NCI-H2171 (cell line): Measurements from ENCODE around the gene ZDHHC13.

Experiments used
- DNase-seq: peaks from one replicate; lab custom pipeline; 2025; lab: John Stamatoyannopoulos, UW

ZDHHC13 gene

DNA sequence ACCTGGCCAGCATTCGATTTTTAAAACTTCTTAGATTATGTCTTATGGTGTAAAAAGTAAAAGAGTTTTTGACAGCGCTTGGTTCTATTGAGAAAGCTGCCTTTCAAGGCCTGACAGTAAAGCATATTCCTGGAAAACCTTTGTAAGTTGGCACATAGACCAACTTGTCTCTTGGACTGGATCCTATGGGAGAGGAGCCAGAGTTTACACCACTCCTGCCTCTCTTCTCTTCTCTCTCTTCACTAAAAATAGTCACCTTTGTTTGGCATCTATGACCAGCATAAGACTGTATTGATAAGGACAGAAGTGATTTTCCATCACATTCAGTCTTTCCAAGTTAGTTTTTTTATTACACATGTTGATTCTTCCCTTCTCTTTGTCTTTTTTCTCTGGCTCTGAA is 51.1 kb downstream of the ZDHHC13 start:
- no peak for DNase-seq

DNA sequence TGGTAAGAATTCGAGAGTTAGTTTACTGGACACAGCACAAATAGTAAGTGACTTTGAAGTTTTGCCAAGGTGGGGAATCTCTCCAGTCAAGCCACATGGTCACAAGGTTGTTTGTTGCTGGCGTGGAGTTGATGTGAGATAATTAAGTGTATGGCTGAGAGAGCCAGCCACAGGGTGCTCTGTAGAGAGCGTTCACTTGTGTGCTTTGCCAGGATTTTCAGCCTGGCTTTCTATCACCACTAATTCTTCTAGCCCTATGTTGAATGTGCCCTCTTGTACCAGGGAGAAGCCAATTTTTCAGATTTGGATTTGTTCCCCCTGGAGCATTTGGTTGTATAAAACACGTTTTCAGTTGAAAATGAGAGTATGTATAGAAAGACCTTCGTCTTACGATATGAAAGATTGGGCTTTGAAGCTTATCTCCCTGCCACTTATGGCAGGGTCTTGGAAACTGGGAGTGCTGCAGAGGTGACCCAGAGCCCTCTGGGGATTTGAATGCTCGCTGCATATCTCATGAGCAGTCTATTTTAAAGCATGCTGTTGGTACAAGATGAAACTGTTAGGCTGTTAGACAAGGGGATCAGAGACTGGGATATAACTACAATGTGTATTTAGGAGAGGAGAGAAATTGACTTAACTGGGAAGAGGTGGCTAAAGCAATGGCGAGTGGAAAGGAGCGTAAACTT is 56.2 kb downstream of the ZDHHC13 start:
- DNase-seq, result no peak

DNA sequence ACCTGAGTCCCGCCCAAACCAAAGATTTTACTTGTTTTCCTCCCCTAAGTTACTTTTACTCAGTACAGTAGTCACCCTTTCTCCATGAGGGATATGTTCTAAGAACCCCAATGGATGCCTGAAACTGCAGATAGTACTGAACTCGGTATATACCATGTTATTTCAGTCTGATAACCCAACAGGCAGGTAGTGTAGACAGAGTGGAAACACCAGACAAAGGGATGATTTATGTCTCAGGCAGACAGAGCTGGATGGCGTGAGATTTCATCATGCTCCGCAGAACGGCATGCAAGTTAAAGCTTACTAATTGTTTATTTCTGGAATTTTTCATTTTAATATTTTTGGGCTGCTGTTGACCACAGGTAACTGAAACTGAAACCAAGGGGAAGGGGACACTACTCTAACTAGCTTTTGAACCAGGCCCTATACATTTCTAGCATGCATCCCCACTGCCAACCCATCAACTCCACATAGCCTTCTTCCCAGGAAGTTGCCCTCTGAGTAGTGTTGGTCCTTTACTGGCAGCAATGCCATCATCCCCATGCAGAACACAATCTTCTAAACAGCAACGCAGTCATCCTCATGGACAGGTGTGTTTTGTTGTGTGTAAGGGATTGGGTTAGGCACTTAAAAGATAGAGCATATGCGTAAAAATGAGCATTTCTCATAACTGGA is 57.1 kb downstream of the ZDHHC13 start:
- DNase-seq, result no peak

DNA sequence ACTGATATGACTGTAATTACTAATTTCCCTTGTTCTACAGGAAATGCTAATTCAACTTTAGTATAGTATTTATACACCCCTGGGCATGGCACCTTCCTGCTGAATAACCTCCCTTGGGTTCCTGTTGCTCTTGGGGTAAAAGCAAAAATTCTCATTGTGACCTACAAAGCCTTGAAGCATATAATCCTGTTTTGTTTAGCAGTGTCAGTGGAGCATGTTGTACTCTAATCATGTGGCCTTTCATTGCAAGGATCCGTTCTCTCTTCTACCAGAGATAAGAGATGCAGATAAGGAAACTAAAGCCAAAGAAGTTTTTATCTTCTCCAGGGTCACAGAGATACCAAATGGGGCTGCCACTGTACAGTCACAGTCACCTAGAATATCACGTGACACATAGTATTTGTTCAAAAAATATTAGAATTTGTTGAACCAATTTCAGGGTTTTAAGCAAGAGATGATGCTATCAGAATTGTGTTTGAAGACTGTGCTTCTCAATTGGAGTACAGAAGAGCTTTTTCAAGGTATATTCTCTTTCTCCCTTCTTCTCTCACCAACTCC is 59.7 kb downstream of the ZDHHC13 start:
- no peak for DNase-seq

DNA sequence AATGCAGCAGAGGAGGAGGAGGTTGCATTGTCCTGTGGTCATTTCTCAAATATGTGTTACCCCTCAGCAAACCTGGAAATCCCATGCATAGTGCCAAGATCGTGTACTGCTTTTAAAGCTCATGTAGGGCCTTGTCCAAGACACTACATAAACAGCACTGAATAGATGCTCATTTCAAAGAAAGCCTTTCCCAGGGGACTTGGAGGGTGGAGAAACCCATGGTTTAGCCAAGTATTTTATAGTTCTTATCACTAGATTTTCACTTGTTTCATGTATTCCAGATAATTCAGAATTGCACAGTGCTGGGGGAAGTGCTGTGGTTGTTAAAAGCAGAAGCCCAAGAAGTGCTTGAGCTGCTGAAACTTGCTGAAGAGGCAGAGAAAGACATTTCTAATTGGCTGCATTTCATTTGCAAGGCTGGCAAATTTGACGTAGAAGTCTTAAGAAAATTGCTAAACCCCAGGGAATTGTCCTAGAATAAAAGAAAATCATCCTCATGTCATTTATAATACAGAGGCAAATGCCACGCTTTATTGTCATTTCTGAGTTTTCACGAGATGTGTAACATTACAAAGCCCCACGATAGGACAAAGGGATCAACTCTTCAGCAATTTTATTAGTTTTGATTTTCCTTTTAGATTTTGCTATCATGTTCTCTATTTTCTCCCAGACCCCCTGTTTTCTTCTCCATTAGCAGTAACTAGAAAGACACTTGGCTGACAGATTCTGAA is 64.7 kb downstream of the ZDHHC13 start:
- no peak for DNase-seq

DNA sequence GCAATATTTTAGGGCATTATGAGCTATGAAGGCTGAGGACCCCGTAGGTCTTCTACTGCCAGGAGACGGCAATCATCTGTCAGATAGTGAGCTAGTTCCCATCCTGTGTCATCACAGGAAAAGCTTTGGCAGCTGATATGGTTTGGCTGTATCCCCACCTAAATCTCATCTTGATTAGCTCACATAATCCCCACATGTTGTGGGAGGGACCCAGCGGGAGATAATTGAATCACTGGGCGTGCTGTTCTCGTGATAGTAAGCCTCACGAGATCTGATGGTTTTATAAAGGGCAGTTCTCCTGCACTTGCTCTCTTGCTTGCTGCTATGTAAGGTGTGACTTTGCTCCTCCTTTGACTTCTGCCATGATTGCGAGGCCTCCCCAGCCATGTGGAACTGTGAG is 66.7 kb downstream of the ZDHHC13 start:
- no peak for DNase-seq

DNA sequence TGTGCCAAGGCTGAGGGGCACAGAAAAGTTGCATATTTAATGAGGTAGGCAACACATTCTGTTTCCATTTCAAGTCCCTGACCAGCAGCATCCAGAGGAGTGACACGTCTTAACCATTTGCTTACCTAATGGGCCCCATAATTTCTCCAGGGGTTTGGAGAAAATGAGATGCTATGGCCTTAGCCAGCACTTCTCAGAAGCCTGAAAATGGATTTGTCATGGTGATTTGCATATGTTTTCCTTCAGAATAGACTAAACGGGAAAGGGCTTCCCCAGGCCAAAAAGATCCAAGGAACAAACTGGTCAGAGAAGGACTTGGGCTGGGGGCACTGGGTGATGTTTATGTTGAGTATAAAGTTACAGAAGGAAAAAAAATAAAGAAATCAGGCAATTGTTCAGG is 68.1 kb downstream of the ZDHHC13 start:
- no peak for DNase-seq

DNA sequence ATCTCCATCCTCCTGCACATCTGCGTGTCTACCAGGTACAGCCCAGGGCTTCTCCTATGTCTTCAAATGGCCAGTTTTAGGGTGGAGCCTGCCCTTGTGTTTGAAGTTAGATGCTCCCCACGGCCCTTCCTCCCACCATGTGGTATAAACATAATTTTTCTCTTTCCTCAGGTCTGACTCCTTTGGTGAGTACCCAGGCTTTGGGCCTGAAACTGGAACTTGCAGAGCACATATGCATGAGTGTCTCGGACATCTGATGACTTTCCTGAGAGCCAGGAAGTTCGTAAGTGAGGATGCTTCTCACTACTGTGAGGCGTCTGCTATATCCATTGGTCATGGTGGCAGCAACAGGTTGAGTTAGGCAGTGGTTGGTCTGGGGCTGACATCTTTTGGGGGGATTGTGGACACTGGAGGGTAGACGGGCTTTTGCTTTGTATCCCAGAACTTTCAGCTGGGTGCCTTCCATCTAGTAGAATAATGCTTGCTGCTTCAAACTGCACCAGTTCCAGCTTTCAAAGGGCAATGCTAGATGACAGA is 68.6 kb downstream of the ZDHHC13 start:
- no peak for DNase-seq

DNA sequence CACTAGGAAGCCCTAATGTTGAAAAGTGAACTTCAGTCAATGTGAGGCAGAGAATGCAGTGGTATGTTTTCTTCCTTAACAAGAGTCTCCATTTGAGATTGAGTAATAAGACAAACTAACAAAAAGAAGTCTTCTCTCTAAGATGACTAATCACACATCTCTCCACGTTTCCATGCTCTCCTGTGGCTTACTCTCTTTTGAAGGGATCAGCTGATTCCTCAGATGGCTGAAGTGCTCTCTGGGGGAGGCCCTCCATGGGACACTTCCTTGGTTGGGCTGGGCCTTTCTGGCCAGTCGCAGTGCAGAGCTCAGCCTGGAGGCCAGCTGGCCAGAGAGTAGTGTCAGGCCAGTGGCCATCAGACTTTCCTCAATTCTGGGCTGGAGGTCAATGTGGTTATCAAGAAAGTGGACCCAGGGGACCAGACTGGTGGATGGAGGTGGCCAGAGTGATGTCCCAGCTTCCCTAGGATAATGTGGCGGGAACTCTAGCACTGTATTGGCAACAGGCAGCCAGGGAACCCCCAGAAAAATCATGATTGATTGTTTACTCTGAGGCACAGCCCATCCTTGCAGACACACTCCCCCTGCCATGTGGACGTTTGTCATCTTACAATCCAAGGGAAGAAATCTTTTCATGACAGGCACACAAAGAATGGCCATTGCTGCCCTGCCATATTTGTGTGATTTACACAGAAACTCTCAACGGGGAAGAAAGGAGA is 70.3 kb downstream of the ZDHHC13 start:
- DNase-seq, result no peak

DNA sequence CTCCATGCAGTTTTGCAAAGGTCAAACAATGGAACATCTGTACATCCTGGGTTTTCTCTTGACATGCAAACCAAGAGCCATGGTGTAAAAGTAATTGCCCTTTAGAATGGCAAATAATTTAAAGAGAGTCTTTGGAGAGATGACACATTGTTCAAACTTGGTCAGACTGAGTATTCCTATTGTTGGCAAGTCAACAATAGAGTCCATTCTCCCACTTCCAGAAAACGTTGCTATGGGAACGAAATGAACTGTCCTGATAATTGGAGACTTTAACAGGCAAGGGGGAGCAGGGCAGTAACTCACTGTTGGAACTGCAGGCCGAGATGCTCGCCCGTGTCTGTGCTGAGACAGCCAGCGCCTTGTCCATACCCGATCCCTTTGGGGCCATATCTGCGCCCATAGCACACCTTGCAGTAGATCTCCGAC is 70.9 kb downstream of the ZDHHC13 start:
- DNase-seq, result no peak

DNA sequence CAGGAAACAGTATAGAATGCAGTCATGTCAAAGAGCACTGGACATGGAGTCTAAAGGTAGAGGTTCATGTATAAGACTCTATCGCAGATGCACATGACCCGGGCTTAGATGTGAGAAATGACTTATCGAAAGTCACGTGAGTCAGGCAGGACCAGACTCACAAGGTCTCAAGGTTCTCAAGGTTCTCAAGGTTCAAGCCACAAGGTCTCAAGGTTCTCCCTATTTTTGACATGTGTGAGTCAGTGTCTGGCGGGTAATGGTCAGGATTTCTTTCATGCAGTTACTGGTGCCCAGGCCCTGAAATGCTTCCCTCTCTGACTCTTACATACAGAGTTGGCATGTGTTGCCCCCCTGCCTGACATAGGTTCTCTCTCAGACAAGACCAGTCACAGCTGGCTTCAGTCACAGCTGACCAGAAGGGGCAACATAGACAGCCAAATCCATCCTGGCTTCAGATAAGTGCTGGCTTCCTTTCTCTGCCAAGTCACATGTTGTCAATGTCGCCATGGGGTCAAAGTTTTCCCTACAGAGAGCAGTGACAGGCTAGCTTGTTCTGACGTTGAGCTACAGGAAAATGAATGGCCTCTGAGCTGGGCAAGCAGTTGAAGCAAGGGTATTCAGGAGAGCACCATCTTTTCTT is 74.7 kb downstream of the ZDHHC13 start:
- DNase-seq, result no peak

DNA sequence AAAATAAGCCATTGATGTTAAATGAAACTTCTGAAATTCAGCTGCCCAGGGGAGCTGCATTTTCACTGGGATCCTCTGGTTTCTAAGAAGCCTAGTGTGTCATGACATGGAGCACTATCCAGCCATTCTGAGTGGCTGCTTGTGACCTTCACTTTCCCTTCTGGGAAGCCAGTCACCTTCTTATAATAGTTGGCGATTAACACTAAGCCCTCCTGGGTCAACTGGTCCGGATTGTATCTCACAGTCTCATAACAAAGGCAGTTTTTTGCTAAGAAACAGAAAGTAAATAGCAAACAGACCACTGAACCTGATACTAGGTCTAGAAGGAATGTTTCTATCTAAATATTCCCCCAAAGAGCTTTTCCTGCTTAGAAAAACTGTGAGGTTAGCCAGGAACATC is 76.9 kb downstream of the ZDHHC13 start:
- DNase-seq, result no peak

DNA sequence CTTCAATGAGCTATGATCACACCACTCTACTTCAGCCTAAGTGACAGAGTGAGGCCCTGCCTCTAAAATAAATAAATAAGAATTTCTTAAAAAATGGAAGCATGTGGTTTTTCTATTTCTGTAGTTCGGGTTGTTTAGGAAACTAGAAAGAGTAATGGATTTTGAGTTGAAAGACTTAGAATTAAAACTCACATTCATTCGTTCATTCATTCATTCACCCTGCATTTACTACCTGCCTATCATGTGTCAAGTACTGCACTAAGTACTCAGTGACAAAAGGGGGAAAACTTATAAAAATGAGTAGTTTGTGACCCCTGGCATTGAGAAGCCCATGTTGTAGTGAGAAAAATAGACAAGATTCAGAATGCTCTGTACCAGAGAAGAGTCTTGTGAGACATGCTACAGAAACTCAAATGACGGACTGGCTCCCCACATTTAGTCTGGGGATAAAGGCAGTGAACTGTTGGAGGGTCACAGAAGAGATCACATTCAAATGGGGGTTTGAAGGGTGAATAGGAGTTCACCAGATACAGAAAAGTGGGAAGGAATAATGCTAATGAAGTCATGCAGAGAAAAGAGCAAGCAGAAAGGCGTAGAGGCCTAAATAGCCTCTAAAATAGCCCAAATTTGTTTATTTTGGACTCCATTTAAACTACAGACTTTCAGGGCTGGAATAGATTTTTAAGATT is 77.8 kb downstream of the ZDHHC13 start:
- DNase-seq, result no peak

DNA sequence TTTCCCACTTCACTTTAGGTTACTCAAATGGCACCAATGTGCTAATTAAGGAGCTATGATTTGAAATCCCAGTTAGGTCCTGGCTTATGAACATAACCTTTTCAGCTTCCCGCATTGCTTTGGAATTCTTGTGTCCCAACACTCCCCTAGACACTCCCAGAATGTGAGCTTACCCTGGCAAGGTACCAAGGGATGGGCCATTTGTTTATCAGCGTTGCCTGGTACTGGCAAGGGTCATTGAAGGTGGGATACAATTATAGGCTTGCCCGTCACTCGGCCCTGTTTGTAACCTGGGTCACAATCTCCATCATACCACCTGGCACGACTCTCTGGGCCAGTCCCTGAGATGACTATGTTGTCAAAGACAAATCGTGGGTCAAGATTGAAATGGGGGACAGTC is 79.5 kb downstream of the ZDHHC13 start:
- no peak for DNase-seq

DNA sequence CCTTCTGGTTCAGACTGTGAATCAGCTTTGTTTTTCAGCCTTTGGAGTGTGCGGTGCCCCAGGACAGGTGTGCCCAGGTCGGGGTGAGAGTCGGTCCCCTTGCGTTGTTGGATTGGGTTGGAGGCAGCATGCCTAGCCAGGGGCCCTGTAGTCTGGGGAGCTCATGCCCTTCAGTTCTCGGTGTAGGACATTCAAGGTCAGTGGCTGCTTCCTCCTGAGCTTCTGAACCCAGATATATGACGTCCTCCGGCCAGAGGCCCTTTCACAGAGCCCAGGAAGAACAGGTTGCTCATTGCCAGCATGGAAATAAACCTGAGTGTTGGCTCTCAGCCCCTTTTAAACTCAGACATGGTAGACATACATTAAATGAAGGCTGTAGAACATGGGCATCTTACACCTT is 82.1 kb downstream of the ZDHHC13 start:
- no peak for DNase-seq

DNA sequence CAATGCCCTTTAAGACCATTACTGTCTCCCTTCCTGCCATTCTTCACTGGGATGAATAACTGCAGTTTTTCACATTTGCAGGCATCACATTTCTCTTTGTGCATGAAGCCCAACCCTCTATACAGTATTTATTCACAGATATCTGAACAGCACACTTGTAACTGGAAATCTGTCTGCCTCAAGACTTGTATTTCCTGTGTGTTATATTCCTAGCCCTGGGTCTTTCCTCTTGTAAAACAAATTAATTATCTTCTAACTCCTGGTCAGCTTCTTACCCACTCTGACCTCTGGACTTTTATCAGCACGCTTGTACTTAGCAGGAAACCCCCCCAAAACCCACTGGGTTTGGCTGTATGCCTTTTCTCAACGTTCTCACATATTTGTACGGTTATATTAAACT is 82.8 kb downstream of the ZDHHC13 start:
- DNase-seq, result no peak

DNA sequence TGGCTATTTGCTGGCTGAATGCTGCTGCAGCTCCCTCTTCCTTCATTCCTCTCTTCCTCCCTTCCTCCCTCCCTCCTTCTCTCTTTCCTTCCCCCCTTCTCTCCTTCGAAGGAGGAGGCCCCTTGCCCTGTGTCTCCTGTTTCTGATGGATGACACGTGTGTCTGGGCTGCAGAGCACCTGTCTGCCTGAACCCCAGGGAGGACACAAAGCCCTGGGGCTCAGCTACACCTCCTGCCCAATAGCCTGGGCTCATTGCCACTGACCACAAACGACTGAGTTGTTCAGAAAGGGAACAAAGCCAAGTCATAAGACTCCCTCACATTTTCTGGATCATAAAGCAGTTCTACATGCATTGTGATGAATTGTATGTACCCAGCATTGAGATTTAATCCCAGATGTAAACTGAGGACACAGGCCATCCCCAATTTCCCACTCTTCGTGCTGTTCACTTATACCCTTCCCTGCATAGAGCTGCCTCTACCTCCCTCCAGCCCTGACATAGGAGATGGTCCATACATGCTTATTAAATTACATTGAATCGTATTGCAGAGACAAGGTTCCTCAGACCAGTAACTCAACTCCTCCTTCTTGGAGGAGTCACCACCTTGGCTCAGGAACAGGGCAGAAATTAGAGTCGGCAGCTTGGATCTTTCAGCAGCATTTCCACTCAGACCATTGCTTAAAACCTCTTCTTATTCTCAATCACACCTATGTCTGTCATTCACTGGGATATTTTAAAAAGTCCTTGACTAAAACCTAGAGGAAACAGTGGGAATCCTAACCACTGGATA is 83.6 kb downstream of the ZDHHC13 start:
- no peak for DNase-seq

DNA sequence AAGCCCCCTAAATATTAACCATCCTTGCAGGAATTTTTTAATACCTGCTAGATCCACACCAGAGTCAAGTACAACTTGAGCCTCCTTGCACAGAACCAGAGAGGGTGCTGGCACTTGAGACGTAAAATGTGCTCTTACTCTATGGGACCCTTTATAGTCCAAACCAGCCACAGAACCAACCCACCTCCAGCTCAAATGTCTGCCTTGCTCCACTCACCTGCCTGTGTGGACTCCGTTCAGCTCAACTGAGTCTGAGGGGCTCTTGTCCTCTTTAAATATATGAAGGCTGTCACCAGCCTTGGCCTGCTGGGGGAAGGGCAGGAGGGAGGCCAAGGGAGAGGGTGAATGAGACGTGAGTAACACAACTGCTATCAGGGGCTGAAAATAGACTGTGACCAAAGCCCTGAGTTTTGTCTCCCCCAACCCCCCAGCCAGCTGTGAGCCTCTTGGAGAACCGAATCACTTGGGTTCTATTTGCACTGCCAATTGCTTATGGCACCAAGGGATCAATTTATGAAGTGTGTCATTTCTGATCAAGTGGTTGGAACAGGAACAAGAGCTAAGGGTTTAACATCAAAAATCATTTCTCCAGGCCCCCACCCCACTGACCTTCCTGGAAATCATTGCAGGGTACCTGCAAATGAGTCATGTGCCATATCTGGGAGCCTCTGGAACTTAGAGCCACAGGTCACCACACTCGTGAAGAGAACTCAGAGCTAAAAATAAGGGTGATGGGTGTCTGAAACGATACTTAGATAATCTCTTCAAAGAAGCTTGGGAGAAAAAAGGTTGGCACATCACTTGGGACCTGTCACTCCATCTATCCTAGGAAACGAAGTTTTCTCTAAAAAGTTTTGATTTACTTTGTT is 85.0 kb downstream of the ZDHHC13 start, which contains the start of gene CSRP3:
Gene CSRP3 (minus strand): TSS at position 247 of the 869 bp plus-strand sequence. CDS start 9,535 bp downstream, outside the sequence.
- no peak for DNase-seq

DNA sequence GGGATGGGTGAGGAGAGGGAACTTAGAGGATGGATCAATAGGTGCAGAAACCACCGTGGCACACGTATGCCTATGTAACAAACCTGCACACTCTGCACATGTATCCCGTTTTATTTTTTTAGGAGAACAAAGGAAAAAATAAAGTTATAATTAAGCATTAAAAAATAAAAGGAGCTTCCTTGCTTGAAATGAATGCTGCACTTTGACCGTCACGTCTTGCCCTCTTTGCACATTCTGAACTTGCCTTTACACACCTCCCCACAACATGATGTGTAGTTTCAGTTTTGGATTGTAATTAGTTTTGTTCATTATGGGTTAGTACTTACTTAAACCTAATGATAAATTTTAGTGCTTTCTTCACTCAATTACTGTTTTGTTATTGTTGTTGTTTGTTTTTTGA is 87.9 kb downstream of the ZDHHC13 start:
- DNase-seq, result no peak
